Cardiac septum (tissue), 1 donor: ENCODE measurements around the gene DGCR6L. TPM values are rescaled to one million over a fixed set of nuclear protein-coding genes. Genes with fewer than 3 reads are reported as not detected.
"Not testable (repeated sequence)": the region's sequence is repeated elsewhere in the genome, so short reads cannot be mapped to it uniquely, and the experiment has no call there.

Source experiments
- DNase-seq: peaks from one replicate; pipeline ENCODE4 v3.0.0-alpha.2; 2020; ENCODE audit warnings: low spot score
- intact Hi-C: fragments of 100-400 bp; cut with DNase I; formaldehyde crosslinking; loops from one replicate; pipeline ENCODE4 v1.14.0; 2022
- total RNA-seq: library from RNA; stranded (reverse); fragmentation: NEBNext Ultra II Directional; extraction: Animal tissue kit (Norgen Biotek cat#: 25700); gene quantifications from one replicate; pipeline ENCODE4 v1.2.1, GENCODE V29; 2021
- donor health status: DM: no; HTN: no; CAD: no.

DGCR6L gene
- total RNA-seq, 1 donor from 2014 or later = 45.5 TPM

DNA sequence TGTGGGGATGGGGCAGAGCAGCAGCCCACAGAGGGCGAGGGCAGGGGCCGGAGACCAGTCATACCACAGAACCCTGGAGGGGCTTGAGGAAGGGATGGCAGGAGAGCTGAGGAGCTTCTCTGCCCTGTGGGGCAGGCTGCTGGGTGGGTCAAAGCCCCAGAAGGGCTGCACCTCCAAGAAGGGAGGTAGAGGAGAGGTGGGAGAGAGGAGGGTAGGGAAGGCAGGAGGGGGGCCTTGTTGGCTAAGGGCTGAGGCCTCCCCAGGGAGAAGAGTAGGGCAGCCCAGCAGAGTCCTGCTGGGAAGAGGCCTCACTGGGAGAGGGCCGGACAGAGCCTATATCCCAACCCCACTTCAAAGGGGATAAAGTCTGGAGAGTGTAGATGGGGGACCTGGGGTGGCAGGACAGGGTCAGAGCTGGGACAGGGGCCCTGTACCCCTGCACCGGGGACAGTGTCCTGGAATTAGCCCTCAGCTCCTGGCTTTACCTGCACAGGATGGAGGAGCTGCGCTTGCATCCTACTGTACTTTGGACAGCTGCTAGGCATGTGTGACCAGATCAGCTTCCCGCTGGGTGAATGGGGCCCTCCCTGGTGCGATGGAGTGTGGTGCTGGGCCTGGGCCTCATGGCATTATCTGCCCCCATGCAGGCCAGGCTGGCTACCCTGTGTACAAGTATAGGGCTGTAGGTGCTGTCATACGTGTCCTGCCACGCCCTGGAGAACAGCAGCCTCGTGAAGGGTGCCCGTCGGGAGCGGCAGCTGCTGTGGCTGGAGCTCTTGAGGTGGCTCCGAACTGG, 7.3 kb downstream of the DGCR6L start:
- intact Hi-C loops = no loop called here
- peak; percentile 60 for DNase-seq

GRCh38 chr22:20311249-20312062, 8.4 kb downstream of the DGCR6L start:
- DNase-seq = peak; percentile 68
- intact Hi-C loops = not testable (repeated sequence)

DNA sequence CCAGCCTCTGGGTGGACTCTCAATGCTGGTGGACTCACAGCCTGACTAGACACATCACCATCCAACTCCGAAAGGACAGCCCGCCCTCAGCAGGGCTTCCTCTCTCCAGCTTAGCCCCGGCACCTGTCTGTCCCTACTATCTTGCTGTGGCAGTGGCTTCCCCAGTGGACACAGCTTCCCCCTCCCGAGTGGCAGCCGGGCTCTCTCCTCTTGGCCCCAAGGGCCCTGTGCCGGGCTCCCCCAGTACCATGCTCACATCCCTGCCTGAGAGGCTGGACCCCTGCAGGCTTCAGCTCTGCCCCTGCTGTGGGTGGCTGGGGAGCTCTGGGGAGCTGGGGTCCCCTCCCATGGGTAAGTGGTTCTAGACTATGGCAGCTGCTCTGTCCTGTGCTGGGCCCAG, 9.1 kb downstream of the DGCR6L start:
- intact Hi-C loops = not testable (repeated sequence)
- DNase-seq = peak; percentile 74

GRCh38 chr22:20310180-20310579, 9.7 kb downstream of the DGCR6L start:
- intact Hi-C loops = not testable (repeated sequence)
- DNase-seq = peak; percentile 22

GRCh38 chr22:20308806-20309650, 10.8 kb downstream of the DGCR6L start:
- DNase-seq = peak; percentile 70
- intact Hi-C loops = not testable (repeated sequence)

DNA sequence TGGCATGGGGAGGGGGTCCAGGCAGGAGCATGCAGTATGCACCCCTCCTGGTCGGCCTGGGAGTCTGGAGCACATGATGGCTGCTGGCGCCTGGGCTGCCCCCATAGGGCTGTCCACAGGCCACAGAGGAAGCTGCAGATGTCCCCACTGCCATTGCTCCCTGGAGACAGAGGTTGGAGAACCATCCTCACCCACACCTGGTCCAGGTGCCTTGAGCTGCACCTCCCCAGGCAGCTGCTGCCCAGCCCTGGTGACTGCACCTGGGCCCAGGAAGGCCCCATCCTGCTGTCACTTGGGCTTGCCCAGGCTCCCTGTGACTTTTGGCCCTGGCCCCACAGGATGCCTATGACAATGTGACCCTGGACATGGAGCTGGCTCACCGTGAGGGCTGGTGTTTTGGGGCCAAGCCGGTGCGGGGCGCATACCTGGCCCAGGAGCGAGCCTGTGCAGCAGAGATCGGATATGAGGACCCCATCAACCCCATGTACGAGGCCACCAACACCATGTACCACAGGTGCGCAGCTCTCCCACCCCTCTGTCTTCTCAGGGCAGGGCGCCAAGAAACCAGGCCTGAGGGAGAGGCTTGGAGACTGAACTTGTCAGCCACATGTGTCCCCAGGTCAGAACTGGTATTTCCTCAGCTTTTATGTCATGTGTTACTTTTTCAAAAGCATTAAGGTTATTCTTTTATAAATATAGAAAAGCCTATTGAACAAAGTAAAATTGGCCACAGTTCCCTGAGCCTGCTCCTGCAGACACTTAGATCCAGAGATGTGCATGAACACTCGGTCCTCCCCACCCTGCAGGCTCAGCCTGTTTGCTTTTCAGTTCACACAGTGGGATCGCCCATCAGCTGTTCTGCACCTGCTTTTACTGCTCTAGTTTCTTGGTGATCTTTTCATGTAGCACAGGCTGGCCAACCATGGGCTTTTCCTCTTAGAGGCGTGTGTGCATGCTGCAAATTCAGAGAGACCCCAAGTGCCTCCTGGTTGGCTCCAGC, 12.1 kb downstream of the DGCR6L start:
- peak; percentile 36 for DNase-seq
- intact Hi-C loops = not testable (repeated sequence)

- peak; percentile 56 for DNase-seq
- intact Hi-C loops = not testable (repeated sequence)
These were observed 13.0 kb downstream of the DGCR6L start for GRCh38 chr22:20306646-20307447.

DNA sequence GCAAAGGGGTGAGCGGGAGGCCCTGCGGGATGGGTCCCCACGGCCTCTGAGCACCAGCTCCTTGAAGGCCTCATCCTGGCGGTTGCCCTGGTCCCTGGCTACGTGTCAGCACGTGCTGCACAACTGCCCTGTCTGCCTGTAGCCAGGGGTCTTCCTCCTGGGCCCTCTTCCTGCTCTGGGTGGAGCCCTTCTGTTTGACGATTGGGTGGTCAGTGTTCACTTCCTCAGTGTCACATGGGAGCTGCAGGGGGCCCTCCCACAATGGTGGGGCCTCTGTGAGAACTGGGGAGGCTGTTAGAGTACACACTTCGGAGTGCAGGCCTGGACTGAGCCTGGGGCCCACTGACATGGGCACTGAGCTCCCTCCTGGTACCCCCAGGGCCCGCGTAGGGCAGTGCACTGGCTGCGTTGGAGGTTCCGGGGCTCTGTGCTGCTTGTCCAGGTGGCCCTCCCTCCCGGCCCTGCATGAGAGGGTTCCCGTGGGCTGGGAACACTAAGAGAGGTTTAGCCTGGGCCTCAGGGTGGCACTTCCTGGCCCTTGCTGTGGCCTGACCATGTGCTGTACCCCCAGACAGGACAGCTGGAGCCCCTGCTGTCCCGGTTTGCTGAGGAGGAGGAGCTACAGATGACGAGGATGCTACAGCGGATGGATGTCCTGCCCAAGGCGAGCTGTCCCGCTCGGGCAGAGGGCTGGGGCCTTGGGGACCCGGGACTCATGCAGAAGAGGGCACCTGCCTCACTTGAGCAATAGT, 13.8 kb downstream of the DGCR6L start:
- intact Hi-C loops = no loop called here
- DNase-seq = no peak

DNA sequence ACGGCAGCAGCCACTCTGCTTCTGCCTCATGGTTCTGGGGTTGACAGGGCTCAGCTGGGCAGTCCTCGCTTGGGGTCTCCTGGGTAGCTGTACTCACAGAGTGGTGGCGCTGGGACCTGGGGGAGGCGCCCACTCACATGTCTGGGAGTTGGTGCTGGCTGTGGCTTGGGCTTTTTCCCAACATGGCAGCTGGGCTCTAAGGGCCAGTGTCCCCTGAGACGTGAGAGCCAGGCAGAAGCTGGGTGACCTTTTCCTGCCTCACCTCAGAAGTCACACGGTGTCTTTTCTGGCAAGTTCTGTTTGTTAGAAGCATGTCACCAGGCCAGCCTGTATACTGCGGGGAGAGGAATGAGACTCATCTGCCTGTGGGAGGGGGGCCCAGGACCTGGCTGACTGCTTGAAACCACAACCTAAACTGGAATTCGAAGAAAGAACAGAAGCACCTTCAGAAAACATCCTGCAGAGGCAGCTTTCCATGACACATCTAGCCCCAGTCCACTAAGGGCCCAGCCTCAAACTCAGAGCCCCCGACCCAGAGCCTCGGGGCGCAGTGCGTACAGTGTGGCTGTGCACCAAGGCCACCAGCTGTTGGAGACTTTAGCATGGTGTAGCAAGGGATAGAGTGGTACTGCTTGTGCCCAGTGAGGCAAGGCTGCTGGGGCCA, 14.5 kb downstream of the DGCR6L start:
- DNase-seq, intact Hi-C loops: not testable (repeated sequence)

- no peak for DNase-seq
- intact Hi-C loops = no loop called here
These were observed 15.2 kb downstream of the DGCR6L start for GRCh38 chr22:20304646-20305045.

- intact Hi-C loops, DNase-seq: not testable (repeated sequence)
These were observed 16.7 kb downstream of the DGCR6L start for GRCh38 chr22:20303229-20303534.

GRCh38 chr22:20302438-20303228, 17.2 kb downstream of the DGCR6L start:
- DNase-seq = no peak
- intact Hi-C loops = no loop called here

- intact Hi-C loops = no loop called here
- DNase-seq = no peak
These were observed 20.1 kb downstream of the DGCR6L start for GRCh38 chr22:20299746-20300136.

DNA sequence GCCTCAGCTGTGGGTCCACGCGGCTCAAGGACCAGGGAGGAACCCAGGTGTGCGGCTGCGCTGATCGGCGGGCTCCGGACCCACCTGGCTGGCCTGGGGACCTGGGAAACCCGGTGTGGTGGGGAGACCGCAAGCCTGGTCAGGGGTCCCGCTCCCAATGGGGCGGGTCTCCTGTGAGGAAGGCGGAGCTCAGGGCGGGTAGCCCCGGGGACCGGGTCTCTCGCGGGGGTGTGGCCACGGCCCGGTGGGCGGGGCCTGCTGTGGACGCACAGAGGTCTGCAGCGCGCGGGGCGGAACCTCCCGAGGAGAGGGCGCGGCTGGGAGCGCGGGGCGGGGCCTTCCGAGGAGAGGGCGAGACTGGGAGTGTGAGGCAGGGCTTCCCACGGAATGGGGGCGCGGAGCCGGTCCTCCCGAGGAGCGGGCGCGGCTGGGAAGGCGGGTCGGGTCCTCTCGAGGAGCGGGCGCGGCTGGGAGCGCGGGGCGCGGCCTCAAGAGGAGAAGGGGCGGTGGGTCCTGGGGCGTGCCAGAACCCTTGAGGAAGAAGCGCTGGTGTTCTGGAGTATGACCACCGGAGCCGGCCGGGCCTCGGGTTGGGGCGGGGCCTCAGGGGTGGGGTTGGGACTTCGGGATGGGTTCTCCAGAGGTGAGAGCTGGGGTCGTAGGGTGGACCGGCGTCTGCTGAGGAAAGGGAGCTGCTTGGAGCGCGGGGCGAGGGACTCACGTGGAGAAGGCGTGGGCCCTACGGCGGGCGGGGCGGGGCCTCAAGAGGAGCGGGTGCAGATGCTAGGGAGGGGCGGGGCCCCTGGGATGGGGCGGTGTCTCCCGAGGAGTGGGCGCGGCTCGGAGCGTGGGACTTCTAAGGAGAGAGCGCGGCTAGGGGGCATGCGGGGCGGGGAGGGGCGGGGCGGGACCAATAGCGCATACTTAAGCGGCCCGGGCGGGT, 20.8 kb downstream of the DGCR6L start:
- intact Hi-C loops = no loop called here
- peak; percentile 85 for DNase-seq
